ENCODE results near the gene LIN37. TPM values are rescaled to one million over a fixed set of nuclear protein-coding genes. Genes with fewer than 3 reads are reported as not detected.
A peak's percentile ranks its signal among the peaks of the same experiment; 100 is the strongest.

Gene LIN37
- total and polyA plus RNA-seq, 2 experiments from 2014 or later: 4.3 to 6.8 TPM

GRCh38 chr19:35783469-35784434, 35.4 kb downstream of the LIN37 start (continued):
- TF ChIP-seq CTCF (conservative IDR thresholded peaks at IDR 0.05; ENCODE audit: low read depth in 2 of 2): peak; percentile 51 to 84

- no peaks in the 10 kb centered on the region for H3K27me3 ChIP-seq (ENCODE audit: insufficient read depth)
- ATAC-seq (peak; percentile 89), DNase-seq (ENCODE audit: low spot score) (peak; percentile 95)
- H4K20me1 ChIP-seq (replicated peaks; ENCODE audit: insufficient read depth): no peaks in the 10 kb centered on the region
- TF ChIP-seq CTCF (conservative IDR thresholded peaks at IDR 0.05; ENCODE audit: low read depth in 2 of 2) (peak; percentile 48 to 63), EZH2 (IDR thresholded peaks at IDR 0.05; ENCODE audit: low read depth, unreplicated experiment) (no peak), JUNB (IDR thresholded peaks at IDR 0.05; ENCODE audit: unreplicated experiment) (no peak), POLR2AphosphoS5 (IDR thresholded peaks at IDR 0.05; ENCODE audit: low read depth) (peak; percentile 72)
- H3K4me3 ChIP-seq: peak overlapping the region; percentile 77
- H3K9me2 ChIP-seq (ENCODE audit: insufficient read depth): no peaks in the 10 kb centered on the region
- no peaks in the 10 kb centered on the region for H3K79me2 ChIP-seq (replicated peaks; ENCODE audit: insufficient read depth)
- H3K4me1 ChIP-seq (ENCODE audit: insufficient read depth): peaks cover 12% of the 10 kb centered on the region
- peak overlapping the region; percentile 94 for H2AFZ ChIP-seq
- Mint-ChIP-seq H3K36me3 (ENCODE audit: low read depth) (peaks cover 6% of the 10 kb centered on the region; the same call in 1 of the 3 replicates), H3K4me3 (peak overlapping the region; percentile 59), H3K27ac (no peak overlapping the region), H3K4me1 (peaks cover 34% of the 10 kb centered on the region), H3K27me3 (ENCODE audit: insufficient read depth, low read depth, poor library complexity) (peaks cover 28% of the 10 kb centered on the region), H3K9me3 (no peaks in the 10 kb centered on the region)
- peak overlapping the region; percentile 96 for H3K4me2 ChIP-seq
- H3K27ac ChIP-seq (ENCODE audit: low read depth): no peak overlapping the region
- H3F3A ChIP-seq (replicated peaks; ENCODE audit: low read depth): 0 out of 2 replicates have a peak, but pooled peaks cover 7% of the 10 kb centered on the region
- no peaks in the 10 kb centered on the region for H3K36me3 ChIP-seq (ENCODE audit: insufficient read depth)
Measured at GRCh38 chr19:35784503-35785338, 36.3 kb downstream of the LIN37 start.

- peaks cover 28% of the 10 kb centered on the region for H3K27me3 Mint-ChIP-seq (ENCODE audit: insufficient read depth, low read depth, poor library complexity)
- peak overlapping the region; percentile 59 for H3K4me3 Mint-ChIP-seq
Measured at GRCh38 chr19:35785339-35785627, 36.9 kb downstream of the LIN37 start.

More at GRCh38 chr19:35785339-35785627, 36.9 kb downstream of the LIN37 start:
- DNase-seq (ENCODE audit: low spot score) (no peak), ATAC-seq (peak; percentile 8)
- Histone ChIP-seq H3K4me3 (peak overlapping the region; percentile 77), H3K79me2 (replicated peaks; ENCODE audit: insufficient read depth) (no peaks in the 10 kb centered on the region), H4K20me1 (replicated peaks; ENCODE audit: insufficient read depth) (no peaks in the 10 kb centered on the region), H3K27ac (ENCODE audit: low read depth) (no peak overlapping the region), H3K36me3 (ENCODE audit: insufficient read depth) (no peaks in the 10 kb centered on the region), H3K4me2 (peak overlapping the region; percentile 96), H3K9me2 (ENCODE audit: insufficient read depth) (no peaks in the 10 kb centered on the region), H3K27me3 (ENCODE audit: insufficient read depth) (no peaks in the 10 kb centered on the region), H3F3A (replicated peaks; ENCODE audit: low read depth) (0 out of 2 replicates have a peak, but pooled peaks cover 7% of the 10 kb centered on the region), H3K4me1 (ENCODE audit: insufficient read depth) (peaks cover 12% of the 10 kb centered on the region), H2AFZ (no peak overlapping the region; the same call in 1 of the 2 replicates)
- TF ChIP-seq NANOG (IDR thresholded peaks at IDR 0.05; ENCODE audit: borderline replicate concordance): no peak
- TF ChIP-seq ZNF331 (CRISPR knock-in tag; IDR thresholded peaks at IDR 0.05; ENCODE audit: low read depth): no peak
- no peak; a peak in 1 of 4 replicates for TF ChIP-seq CTCF (conservative IDR thresholded peaks at IDR 0.05; ENCODE audit: low read depth in 2 of 2)
- peaks cover 34% of the 10 kb centered on the region for H3K4me1 Mint-ChIP-seq
- no peaks in the 10 kb centered on the region for H3K9me3 Mint-ChIP-seq
- no peak overlapping the region for H3K27ac Mint-ChIP-seq
- peaks cover 6% of the 10 kb centered on the region; the same call in 1 of the 3 replicates for H3K36me3 Mint-ChIP-seq (ENCODE audit: low read depth)

Data from GM23338 (cell line).